ENCODE measurements around the gene GSN.

The GSN gene

DNA sequence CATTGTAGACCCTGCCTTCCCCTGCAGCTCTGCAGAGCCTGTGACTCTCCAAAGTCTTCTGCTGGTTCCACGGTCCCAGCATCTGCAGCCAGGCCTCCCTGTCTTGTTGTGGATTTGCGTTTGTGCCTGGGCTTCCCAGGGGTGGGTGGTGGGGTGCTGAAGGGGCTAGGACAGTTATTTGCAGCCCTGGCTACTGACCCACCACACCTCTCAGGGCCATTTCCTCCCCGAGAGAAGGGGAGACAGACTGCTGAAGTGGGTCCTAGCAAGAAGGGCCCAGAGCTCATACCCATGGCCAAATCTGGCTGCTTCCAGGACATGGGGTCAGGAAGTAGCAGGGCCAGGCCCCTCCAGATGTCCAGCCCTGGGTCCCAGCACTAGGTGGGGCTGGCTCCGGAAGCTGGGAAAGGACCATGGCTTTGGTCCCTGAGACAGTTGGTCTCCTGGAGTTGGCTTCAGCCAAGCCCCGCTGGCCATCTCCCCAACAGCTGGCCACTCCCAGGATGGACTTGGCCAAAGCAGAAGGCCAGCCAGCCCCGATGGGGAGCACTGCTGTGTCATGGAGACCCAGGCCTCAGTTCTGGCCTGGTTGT, 26.3 kb downstream of the GSN start:
- Histone ChIP-seq H3K27me3 (ENCODE audit: control insufficient read depth in 3 of 3, insufficient read depth in 3 of 3, low read depth in 1 of 3, low read length in 3 of 3) (no peaks in the 10 kb centered on the region), H2AK5ac (ENCODE audit: low read depth, low read length) (no peak overlapping the region), H3K14ac (ENCODE audit: low read length) (no peak overlapping the region), H2BK15ac (ENCODE audit: low read length) (no peak overlapping the region), H2BK5ac (ENCODE audit: low read length) (no peak overlapping the region), H3K27ac (replicated peaks; ENCODE audit: low read length) (no peak overlapping the region), H3K23ac (ENCODE audit: low read depth, low read length, poor library complexity) (no peak overlapping the region), H3K4ac (ENCODE audit: low read length) (no peak overlapping the region), H4K8ac (ENCODE audit: low read depth, low read length) (no peak overlapping the region), H3K36me3 (replicated peaks in 1 of 2; ENCODE audit: control insufficient read depth in 2 of 2, insufficient read depth in 2 of 2, low read length in 2 of 2) (no peaks in the 10 kb centered on the region), H3K4me3 (ENCODE audit: low read length in 2 of 2) (no peak overlapping the region), H3K4me2 (ENCODE audit: insufficient read depth, low read length, poor library complexity, severe bottlenecking) (no peak overlapping the region), H2BK120ac (ENCODE audit: low read depth, low read length) (no peak overlapping the region), H4K91ac (ENCODE audit: low read depth, low read length, poor library complexity) (no peak overlapping the region), H3K9me3 (replicated peaks in 1 of 2; ENCODE audit: control insufficient read depth in 2 of 2, insufficient read depth in 1 of 2, low read depth in 1 of 2, low read length in 2 of 2) (no peaks in the 10 kb centered on the region), H2AFZ (ENCODE audit: low read length) (peak overlapping the region; percentile 19), H3K18ac (ENCODE audit: low read length) (peak overlapping the region; percentile 32), H3K4me1 (ENCODE audit: control insufficient read depth in 2 of 2, insufficient read depth in 1 of 2, low read depth in 1 of 2, low read length in 2 of 2) (peaks cover 26 to 27% of the 10 kb centered on the region in 2 donors), H2BK12ac (ENCODE audit: low read length) (no peak overlapping the region), H3K79me1 (ENCODE audit: low read depth, low read length) (no peaks in the 10 kb centered on the region), H3K9ac (ENCODE audit: low read depth, low read length, poor library complexity) (peak overlapping the region; percentile 73)
- WGBS, 2 donors (ENCODE audit: extremely low coverage in 2 of 2, insufficient read length in 2 of 2, insufficient replicate concordance in 1 of 2), result no CpG with 5 or more reads among the region's 6 CpGs
- no peak for DNase-seq (ENCODE audit: low spot score)

DNA sequence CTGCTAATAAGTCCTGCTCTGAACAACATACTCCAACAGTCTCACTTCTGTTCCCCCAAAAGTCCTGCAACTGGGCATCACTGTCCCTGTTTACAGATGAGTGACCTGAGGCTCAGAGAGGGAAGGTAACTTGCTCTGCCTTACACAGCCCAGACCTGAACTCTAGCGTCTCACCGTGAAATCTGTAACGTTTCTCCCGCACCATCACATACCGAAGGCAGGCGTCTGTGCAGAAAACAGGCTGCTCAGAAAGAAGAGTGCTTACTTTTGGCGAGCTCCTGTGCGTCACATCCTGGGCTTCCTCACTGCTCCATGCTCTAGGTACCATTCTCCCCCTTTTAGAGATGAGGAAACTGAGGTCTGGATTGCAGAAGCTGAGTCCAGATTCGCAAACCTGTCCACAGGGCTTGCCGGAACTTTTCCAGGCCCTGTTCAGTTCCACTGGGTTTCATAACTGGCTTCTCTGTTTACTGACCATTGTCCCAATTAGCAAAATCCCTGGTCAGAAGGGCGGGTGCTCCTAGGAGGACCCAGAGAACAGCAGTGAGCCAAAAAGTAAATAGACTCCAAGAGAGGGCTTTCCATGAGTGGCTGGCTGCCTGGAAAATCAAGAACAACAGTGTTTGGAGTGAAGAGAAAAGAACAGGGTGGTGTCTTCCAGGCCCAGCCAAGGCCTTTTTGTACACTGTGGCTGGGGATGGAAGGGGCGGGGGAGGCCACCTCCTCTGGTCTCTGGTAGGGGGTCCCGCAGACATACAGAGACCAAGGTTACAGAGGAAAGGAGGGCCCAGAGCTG, 27.1 kb downstream of the GSN start:
- H3K14ac ChIP-seq (ENCODE audit: low read length), result no peak overlapping the region
- WGBS, 2 donors (ENCODE audit: extremely low coverage in 2 of 2, insufficient read length in 2 of 2, insufficient replicate concordance in 1 of 2), result no CpG with 5 or more reads among the region's 13 CpGs
- no peak overlapping the region for H3K4me3 ChIP-seq (ENCODE audit: low read length in 2 of 2)
- H2BK5ac ChIP-seq (ENCODE audit: low read length), result no peak overlapping the region
- H2AK5ac ChIP-seq (ENCODE audit: low read depth, low read length), result no peak overlapping the region
- no peak overlapping the region for H3K27ac ChIP-seq (replicated peaks; ENCODE audit: low read length)
- peak overlapping the region; percentile 74 for H3K18ac ChIP-seq (ENCODE audit: low read length)
- no peak overlapping the region for H2BK120ac ChIP-seq (ENCODE audit: low read depth, low read length)
- no peak overlapping the region for H3K4me2 ChIP-seq (ENCODE audit: insufficient read depth, low read length, poor library complexity, severe bottlenecking)
- H2BK12ac ChIP-seq (ENCODE audit: low read length), result no peak overlapping the region
- no peak overlapping the region for H3K4ac ChIP-seq (ENCODE audit: low read length)
- no peaks in the 10 kb centered on the region for H3K79me1 ChIP-seq (ENCODE audit: low read depth, low read length)
- H3K36me3 ChIP-seq (replicated peaks in 1 of 2; ENCODE audit: control insufficient read depth in 2 of 2, insufficient read depth in 2 of 2, low read length in 2 of 2), result no peaks in the 10 kb centered on the region
- no peak overlapping the region for H2BK15ac ChIP-seq (ENCODE audit: low read length)
- no peaks in the 10 kb centered on the region for H3K27me3 ChIP-seq (ENCODE audit: control insufficient read depth in 3 of 3, insufficient read depth in 3 of 3, low read depth in 1 of 3, low read length in 3 of 3)
- no peaks in the 10 kb centered on the region for H3K9me3 ChIP-seq (replicated peaks in 1 of 2; ENCODE audit: control insufficient read depth in 2 of 2, insufficient read depth in 1 of 2, low read depth in 1 of 2, low read length in 2 of 2)
- no peak for DNase-seq (ENCODE audit: low spot score)
- no peak overlapping the region for H4K91ac ChIP-seq (ENCODE audit: low read depth, low read length, poor library complexity)
- H3K4me1 ChIP-seq (ENCODE audit: control insufficient read depth in 2 of 2, insufficient read depth in 1 of 2, low read depth in 1 of 2, low read length in 2 of 2), result peaks cover 20% of the 10 kb centered on the region in 2 donors
- H4K8ac ChIP-seq (ENCODE audit: low read depth, low read length), result no peak overlapping the region
- no peak overlapping the region for H3K9ac ChIP-seq (ENCODE audit: low read depth, low read length, poor library complexity)
- no peak overlapping the region for H3K23ac ChIP-seq (ENCODE audit: low read depth, low read length, poor library complexity)
- H2AFZ ChIP-seq (ENCODE audit: low read length), result no peak overlapping the region

DNA sequence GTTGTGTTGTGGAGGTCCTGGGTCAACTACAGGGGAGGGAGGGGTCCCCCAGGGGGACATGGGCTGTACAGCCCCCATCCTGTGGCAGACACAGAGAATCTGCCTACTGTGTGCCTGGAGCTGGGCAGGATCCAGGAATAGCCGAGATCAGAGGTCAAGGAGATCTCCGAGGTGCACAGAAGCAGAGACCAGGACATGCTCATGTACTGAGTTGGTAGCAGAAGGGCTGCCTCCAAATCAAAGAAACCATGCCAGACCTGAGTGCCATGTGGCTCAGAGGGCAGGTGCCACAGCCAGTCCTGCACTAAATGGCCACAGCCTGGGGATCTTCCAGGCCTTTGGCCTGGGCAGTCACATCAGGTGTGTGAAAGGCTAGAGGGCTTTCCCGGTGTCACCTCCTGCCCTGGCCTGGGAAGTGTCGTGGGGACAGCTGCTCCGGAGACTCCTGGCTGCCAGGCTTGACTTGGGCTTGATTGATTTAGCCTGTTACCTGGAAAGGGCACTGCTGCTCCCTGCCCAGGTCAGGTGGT, 27.8 kb downstream of the GSN start:
- no peak for DNase-seq (ENCODE audit: low spot score)
- H3K36me3 ChIP-seq (replicated peaks in 1 of 2; ENCODE audit: control insufficient read depth in 2 of 2, insufficient read depth in 2 of 2, low read length in 2 of 2), result no peaks in the 10 kb centered on the region
- H3K4me1 ChIP-seq (ENCODE audit: control insufficient read depth in 2 of 2, insufficient read depth in 1 of 2, low read depth in 1 of 2, low read length in 2 of 2), result peaks cover 20 to 26% of the 10 kb centered on the region in 2 donors
- no peak overlapping the region for H3K27ac ChIP-seq (replicated peaks; ENCODE audit: low read length)
- no CpG with 5 or more reads among the region's 5 CpGs for WGBS, 2 donors (ENCODE audit: extremely low coverage in 2 of 2, insufficient read length in 2 of 2, insufficient replicate concordance in 1 of 2)
- H3K4me2 ChIP-seq (ENCODE audit: insufficient read depth, low read length, poor library complexity, severe bottlenecking), result no peak overlapping the region
- H2BK15ac ChIP-seq (ENCODE audit: low read length), result no peak overlapping the region
- H3K14ac ChIP-seq (ENCODE audit: low read length), result no peak overlapping the region
- H2AFZ ChIP-seq (ENCODE audit: low read length), result no peak overlapping the region
- H3K9me3 ChIP-seq (replicated peaks in 1 of 2; ENCODE audit: control insufficient read depth in 2 of 2, insufficient read depth in 1 of 2, low read depth in 1 of 2, low read length in 2 of 2), result no peaks in the 10 kb centered on the region
- H2BK5ac ChIP-seq (ENCODE audit: low read length), result no peak overlapping the region
- H4K91ac ChIP-seq (ENCODE audit: low read depth, low read length, poor library complexity), result no peak overlapping the region
- H2BK120ac ChIP-seq (ENCODE audit: low read depth, low read length), result no peak overlapping the region
- H3K9ac ChIP-seq (ENCODE audit: low read depth, low read length, poor library complexity), result peak overlapping the region; percentile 7
- H3K23ac ChIP-seq (ENCODE audit: low read depth, low read length, poor library complexity), result no peak overlapping the region
- H3K4ac ChIP-seq (ENCODE audit: low read length), result no peak overlapping the region
- peak overlapping the region; percentile 74 for H3K18ac ChIP-seq (ENCODE audit: low read length)
- peak overlapping the region; percentile 26 for H2AK5ac ChIP-seq (ENCODE audit: low read depth, low read length)
- no peak overlapping the region for H3K4me3 ChIP-seq (ENCODE audit: low read length in 2 of 2)
- no peak overlapping the region for H4K8ac ChIP-seq (ENCODE audit: low read depth, low read length)
- H2BK12ac ChIP-seq (ENCODE audit: low read length), result no peak overlapping the region
- H3K79me1 ChIP-seq (ENCODE audit: low read depth, low read length), result peaks cover 2% of the 10 kb centered on the region
- H3K27me3 ChIP-seq (ENCODE audit: control insufficient read depth in 3 of 3, insufficient read depth in 3 of 3, low read depth in 1 of 3, low read length in 3 of 3), result peaks cover 0 to 4% (median 0%) of the 10 kb centered on the region in 3 experiments
